ENCODE measurements around the gene MCUB.
"Not testable (repeated sequence)": the region's sequence is repeated elsewhere in the genome, so short reads cannot be mapped to it uniquely, and the experiment has no call there.

MCUB gene

DNA sequence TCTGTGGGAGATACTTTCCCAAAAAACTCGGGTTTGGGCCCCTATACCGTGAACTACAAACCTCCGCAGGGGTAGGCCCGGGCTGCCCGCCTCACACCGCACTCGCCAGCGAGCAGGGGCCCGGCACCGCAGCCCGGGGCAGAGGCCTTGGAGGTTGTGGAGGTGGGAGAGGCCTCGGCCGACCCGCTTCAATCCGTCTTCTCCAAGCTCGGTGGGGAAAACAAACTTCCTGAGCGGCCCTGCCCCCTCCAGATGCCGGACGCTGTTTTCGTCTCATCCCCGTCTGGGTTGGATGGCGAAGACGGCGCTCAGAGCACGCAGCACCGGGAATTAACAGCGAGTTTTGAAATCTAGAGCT is 442 bp upstream of the MCUB start:
- Histone ChIP-seq H3K9me3 (ENCODE audit: low read length) (no peaks in the 10 kb centered on the region), H3K36me3 (ENCODE audit: insufficient read depth, low read length) (no peaks in the 10 kb centered on the region), H3K4me1 (ENCODE audit: insufficient read depth, low read length) (peaks cover 18% of the 10 kb centered on the region), H3K27me3 (ENCODE audit: insufficient read depth, low read length) (no peaks in the 10 kb centered on the region), H3K4me3 (ENCODE audit: low read length) (peak overlapping the region; percentile 47), H2AFZ (ENCODE audit: low read depth, low read length) (peak overlapping the region; percentile 50)

DNA sequence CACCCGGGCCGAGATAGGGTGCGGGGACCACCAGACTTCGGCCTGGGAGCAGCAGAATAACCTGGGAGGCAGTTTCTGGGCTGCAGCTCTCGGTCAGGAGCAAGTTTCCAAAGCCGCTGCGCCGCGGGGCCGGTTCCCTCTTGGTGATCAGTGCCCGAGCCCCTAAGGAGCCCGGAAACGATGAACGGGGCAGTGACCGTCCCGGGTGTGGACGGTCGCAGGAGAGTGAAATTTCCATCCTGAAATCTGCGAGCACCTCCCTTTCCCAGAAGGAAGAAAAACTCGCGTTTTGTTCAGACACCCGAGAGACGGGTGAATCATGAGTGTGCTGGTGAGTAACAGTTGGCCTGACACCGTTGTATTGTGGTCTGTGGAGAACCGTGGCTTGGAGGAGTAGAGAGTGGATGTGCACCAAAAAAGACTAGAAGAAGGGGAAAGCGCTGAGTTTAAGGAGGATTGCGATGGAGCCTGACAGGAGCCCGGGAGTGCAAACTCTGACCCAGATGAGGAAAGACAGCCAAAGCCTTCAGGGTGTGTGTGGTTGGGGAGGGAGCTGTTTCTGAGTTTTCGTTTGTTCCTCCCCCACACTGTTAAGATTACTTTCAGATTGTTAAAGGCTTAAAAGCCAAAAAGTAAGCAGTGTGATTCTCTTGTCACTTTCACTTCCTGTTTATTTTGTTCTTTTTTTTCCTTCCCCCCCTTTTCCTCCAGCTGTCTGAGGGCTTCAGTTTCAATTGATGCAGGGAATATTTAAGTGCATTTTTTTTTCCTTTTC is 828 bp downstream of the MCUB start:
- Histone ChIP-seq H2AFZ (ENCODE audit: low read depth, low read length) (peak overlapping the region; percentile 50), H3K9me3 (ENCODE audit: low read length) (no peaks in the 10 kb centered on the region), H3K36me3 (ENCODE audit: insufficient read depth, low read length) (no peaks in the 10 kb centered on the region), H3K4me3 (ENCODE audit: low read length) (peak overlapping the region; percentile 47), H3K4me1 (ENCODE audit: insufficient read depth, low read length) (peaks cover 18% of the 10 kb centered on the region), H3K27me3 (ENCODE audit: insufficient read depth, low read length) (no peaks in the 10 kb centered on the region)

DNA sequence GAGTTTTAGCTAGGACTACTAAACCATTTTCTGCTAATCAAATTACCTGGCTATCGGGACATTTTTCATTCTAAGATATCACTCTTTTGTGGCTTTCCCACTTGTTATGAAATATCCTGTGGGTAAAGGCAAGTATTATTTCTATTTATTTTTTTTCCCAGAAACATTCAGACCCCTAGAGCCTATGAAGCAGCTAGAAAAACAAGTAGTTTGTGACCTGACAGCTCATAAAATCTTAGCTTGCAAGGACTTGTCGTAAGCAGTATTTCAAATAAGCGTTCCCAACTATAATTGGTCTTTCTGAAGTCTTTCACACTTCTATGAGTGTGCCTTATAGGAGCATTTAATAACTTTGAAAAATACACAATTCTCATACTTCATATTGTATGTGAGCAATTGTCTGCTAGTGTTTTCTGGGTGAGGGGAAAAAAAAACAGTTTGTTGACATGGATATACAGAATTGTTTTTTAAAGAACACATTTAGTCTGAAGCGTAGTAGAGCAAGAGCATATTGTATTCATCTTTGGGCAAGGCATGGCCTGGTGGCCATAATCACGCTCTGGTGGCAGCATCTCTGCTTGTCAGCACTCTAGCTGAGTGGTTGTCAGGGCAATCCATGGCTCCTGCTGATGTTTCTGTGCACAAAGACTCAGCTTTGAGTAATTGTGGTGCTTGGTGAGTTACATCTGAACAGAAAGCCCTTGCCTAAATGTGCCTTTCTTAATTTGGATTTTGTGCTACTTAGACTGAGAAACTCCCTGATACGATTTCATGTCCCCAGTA is 2.6 kb downstream of the MCUB start:
- H3K4me1 ChIP-seq (ENCODE audit: insufficient read depth, low read length) = peaks cover 18% of the 10 kb centered on the region
- H3K36me3 ChIP-seq (ENCODE audit: insufficient read depth, low read length) = no peaks in the 10 kb centered on the region
- no peaks in the 10 kb centered on the region for H3K9me3 ChIP-seq (ENCODE audit: low read length)
- no peak overlapping the region for H3K4me3 ChIP-seq (ENCODE audit: low read length)
- H2AFZ ChIP-seq (ENCODE audit: low read depth, low read length) = no peak overlapping the region
- H3K27me3 ChIP-seq (ENCODE audit: insufficient read depth, low read length) = no peaks in the 10 kb centered on the region

DNA sequence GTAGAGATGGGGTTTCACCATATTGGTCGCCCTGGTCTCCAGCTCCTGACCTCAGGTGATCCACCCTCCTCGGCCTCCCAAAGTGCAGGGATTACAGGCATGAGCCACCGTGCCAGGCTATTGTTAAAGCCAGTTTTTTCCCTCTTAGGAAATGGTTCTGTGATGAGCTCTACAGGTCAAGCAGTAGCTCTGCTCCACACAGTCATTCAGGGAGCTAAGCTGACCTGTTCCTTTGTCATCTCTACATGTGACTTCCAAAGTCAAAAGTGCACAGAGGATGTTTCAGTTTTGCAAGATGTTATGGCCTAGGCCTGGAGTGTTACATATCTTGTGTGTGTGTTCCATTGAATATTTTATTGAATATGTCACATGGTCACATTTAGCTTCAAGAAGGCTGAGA is 11.4 kb downstream of the MCUB start:
- H3K27me3 ChIP-seq (ENCODE audit: insufficient read depth, low read length) = no peaks in the 10 kb centered on the region
- no peaks in the 10 kb centered on the region for H3K4me1 ChIP-seq (ENCODE audit: insufficient read depth, low read length)
- H3K9me3 ChIP-seq (ENCODE audit: low read length) = peaks cover 2% of the 10 kb centered on the region
- no peak overlapping the region for H2AFZ ChIP-seq (ENCODE audit: low read depth, low read length)
- no peak overlapping the region for H3K4me3 ChIP-seq (ENCODE audit: low read length)
- no peaks in the 10 kb centered on the region for H3K36me3 ChIP-seq (ENCODE audit: insufficient read depth, low read length)

DNA sequence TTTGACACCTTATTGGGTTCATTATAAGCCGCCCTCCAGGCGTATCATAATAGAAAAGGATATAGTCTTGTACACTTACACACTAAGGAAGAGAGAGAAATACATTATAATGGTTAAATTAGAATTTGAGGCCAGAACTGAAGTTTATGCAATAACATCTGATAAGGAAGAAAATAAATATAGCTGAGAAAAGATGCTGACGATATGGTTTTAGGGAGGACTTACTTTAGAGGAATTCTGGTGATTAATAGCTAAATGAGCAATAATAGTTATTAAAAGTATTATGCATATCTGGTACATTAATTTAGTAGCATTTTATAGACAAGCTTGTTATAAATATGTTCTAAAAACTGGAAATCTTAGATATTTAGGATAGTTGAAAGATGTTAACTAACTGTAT is 12.1 kb downstream of the MCUB start:
- Histone ChIP-seq H3K9me3 (ENCODE audit: low read length) (peaks cover 2% of the 10 kb centered on the region), H3K36me3 (ENCODE audit: insufficient read depth, low read length) (no peaks in the 10 kb centered on the region), H3K4me3 (ENCODE audit: low read length) (no peak overlapping the region), H3K27me3 (ENCODE audit: insufficient read depth, low read length) (no peaks in the 10 kb centered on the region), H3K4me1 (ENCODE audit: insufficient read depth, low read length) (no peaks in the 10 kb centered on the region), H2AFZ (ENCODE audit: low read depth, low read length) (no peak overlapping the region)

DNA sequence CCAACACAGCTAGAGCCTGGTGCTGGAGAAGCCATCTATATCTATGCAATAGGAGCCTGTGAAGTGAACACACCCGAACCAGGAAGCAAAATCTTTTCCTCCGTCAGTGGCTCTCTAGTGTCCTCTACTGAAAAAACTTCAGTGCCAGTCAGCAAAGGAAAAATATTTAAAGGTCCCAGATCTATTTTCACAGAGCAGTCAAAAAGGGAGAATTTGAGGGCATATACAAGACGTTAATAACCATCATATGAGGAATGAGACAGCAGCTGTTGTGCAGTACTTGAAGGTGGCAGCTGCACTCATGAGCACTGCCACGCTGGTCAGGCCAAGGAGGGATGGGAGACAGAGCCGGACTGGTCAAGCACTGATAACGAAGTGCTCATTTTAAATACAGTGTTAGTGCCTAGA is 14.4 kb downstream of the MCUB start:
- Histone ChIP-seq H2AFZ (ENCODE audit: low read depth, low read length) (no peak overlapping the region), H3K27me3 (ENCODE audit: insufficient read depth, low read length) (no peaks in the 10 kb centered on the region), H3K36me3 (ENCODE audit: insufficient read depth, low read length) (peaks cover 2% of the 10 kb centered on the region), H3K4me1 (ENCODE audit: insufficient read depth, low read length) (no peaks in the 10 kb centered on the region), H3K9me3 (ENCODE audit: low read length) (peaks cover 2% of the 10 kb centered on the region), H3K4me3 (ENCODE audit: low read length) (no peak overlapping the region)

DNA sequence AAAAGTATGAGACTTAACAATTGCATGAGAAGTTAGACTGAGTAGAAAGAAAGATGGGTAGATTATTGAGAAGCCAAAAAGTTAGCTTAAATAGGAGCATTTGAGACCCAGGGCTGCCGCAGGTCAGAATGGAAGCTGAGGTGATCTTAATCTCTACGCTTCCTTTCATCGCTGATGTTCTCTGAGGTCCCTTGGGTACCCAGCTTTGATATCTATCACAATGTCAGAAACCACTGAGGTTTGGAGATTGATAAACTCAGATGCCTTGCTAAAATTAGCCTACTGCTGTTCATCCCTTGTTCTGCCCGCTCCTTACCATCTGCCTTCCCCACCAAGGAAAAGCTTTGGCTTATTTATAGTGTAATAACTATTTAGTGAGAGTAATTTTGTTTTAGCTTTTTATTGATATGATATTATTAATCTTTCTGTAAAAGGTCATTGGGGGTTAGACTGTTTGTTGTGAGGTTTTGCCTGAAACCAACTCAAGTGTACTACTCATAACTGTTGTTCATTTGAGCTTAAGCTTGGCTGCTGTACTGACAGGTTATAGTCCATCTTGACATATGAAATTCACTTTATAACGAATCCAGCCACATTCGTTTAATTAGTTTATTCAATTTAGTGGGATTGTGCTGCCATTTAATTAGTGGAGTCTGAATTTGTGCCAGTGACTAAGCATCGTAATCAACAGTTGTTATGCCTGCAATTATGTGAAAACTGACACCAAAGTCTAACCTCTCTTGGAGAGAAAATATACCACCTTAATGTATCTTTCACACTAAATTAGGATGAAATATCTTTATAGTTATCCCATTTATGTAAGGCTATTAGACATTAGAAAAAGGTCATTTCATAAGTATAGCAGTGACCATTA is 15.1 kb downstream of the MCUB start:
- H3K36me3 ChIP-seq (ENCODE audit: insufficient read depth, low read length) = peaks cover 2% of the 10 kb centered on the region
- no peak overlapping the region for H2AFZ ChIP-seq (ENCODE audit: low read depth, low read length)
- no peaks in the 10 kb centered on the region for H3K4me1 ChIP-seq (ENCODE audit: insufficient read depth, low read length)
- H3K27me3 ChIP-seq (ENCODE audit: insufficient read depth, low read length) = no peaks in the 10 kb centered on the region
- H3K9me3 ChIP-seq (ENCODE audit: low read length) = peaks cover 2% of the 10 kb centered on the region
- H3K4me3 ChIP-seq (ENCODE audit: low read length) = no peak overlapping the region

DNA sequence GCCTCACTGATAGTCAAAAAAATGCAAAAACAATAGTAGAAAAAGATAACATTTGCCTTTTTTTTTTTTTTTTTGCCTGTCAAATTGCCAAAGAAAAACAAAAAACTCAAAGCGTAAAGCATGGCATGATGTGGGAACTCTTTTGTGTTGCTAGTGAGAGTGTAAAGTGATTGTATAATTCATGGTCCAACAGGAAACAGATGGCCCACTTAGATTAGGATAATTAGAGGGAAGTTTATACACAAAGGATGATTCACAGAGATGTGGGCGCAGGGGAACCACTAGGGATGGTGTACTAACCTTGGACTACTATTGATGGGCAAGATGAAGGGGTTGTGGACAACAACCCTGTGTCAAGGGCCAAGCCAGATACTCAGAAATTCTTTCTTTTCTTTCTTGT is 16.4 kb downstream of the MCUB start:
- Histone ChIP-seq H3K27me3 (ENCODE audit: insufficient read depth, low read length) (no peaks in the 10 kb centered on the region), H3K9me3 (ENCODE audit: low read length) (peaks cover 2% of the 10 kb centered on the region), H2AFZ (ENCODE audit: low read depth, low read length) (no peak overlapping the region), H3K4me3 (ENCODE audit: low read length) (no peak overlapping the region), H3K36me3 (ENCODE audit: insufficient read depth, low read length) (peaks cover 2% of the 10 kb centered on the region), H3K4me1 (ENCODE audit: insufficient read depth, low read length) (no peaks in the 10 kb centered on the region)

DNA sequence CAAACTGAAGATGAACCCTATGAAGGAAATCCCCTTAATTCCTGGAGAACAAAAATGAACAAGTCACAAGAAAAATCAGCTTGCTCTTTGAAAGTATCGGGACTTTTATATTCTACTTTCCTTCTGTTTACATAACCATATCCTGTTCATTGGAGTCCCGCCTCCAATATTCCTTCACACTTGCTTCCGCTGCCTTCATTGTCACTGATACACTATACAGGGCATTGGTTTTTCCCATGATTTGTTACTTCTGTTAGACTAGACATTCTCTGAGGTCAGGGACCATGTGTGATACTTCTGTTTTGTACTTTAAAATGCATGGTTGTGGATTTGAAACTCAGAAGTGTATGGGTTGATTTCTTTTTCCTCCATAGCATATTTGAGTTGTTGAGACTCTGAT is 18.8 kb downstream of the MCUB start:
- H2AFZ ChIP-seq (ENCODE audit: low read depth, low read length) = no peak overlapping the region
- H3K4me1 ChIP-seq (ENCODE audit: insufficient read depth, low read length) = no peaks in the 10 kb centered on the region
- H3K36me3 ChIP-seq (ENCODE audit: insufficient read depth, low read length) = peaks cover 2% of the 10 kb centered on the region
- H3K27me3 ChIP-seq (ENCODE audit: insufficient read depth, low read length) = no peaks in the 10 kb centered on the region
- peaks cover 2% of the 10 kb centered on the region for H3K9me3 ChIP-seq (ENCODE audit: low read length)
- no peak overlapping the region for H3K4me3 ChIP-seq (ENCODE audit: low read length)

DNA sequence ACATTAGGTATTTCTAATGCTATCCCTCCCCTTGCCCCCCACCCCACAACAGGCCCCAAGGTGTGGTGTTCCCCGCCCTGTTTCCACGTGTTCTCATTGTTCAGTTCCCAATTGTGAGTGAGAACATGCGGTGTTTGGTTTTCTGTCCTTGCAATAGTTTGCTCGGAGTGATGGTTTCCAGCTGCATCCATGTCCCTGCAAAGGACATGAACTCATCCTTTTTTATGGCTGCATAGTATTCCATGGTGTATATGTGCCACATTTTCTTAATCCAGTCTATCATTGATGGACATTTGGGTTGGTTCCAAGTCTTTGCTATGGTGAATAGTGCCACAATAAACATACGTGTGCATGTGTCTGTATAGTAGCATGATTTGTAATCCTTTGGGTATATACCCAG is 20.0 kb downstream of the MCUB start:
- H3K4me3 ChIP-seq (ENCODE audit: low read length); H3K27me3 ChIP-seq (ENCODE audit: insufficient read depth, low read length); H2AFZ ChIP-seq (ENCODE audit: low read depth, low read length); H3K9me3 ChIP-seq (ENCODE audit: low read length); H3K4me1 ChIP-seq (ENCODE audit: insufficient read depth, low read length); H3K36me3 ChIP-seq (ENCODE audit: insufficient read depth, low read length): not testable (repeated sequence)

DNA sequence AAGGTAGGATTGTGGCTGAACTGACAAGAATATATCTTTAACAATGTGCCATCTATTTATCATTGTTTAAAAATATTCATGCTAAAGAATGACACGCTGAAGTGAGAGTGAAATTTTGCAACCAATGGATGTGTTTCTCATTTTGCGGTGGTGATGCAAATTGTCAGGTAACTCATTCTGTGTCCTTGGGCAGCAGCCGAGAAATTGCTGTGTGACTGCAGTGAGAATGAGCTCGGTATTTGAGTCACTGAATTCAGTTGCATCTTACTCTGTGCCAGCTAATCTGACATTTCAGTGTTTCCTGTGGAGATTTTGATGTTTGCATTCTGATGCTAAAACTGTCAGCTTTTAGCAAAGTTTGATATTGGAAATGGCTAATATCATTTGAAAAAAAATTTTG is 28.1 kb downstream of the MCUB start:
- H3K27me3 ChIP-seq (ENCODE audit: insufficient read depth, low read length) = no peaks in the 10 kb centered on the region
- H3K36me3 ChIP-seq (ENCODE audit: insufficient read depth, low read length) = no peaks in the 10 kb centered on the region

DNA sequence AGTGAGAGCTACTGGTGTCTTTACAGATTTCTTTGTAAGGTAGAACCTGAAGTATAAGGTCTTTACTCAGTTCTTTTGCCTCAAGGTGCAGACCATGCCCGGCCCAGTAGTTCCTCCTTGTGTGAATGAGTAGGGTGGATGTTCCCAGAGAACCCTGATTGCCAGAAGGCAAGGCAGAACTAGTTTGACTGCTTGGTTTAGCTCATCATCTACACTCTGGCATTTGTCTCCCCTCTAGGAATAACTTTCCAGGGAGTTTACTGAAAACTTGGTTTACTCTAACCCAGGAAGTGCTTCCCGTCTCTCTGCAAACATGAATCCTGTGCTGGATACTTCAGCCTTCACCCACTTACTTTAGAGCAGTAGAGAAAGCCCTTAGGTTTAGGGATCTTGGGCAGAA is 29.1 kb downstream of the MCUB start:
- Histone ChIP-seq H3K36me3 (ENCODE audit: insufficient read depth, low read length) (no peaks in the 10 kb centered on the region), H3K27me3 (ENCODE audit: insufficient read depth, low read length) (no peaks in the 10 kb centered on the region), H3K4me3 (ENCODE audit: low read length) (no peak overlapping the region), H2AFZ (ENCODE audit: low read depth, low read length) (no peak overlapping the region), H3K9me3 (ENCODE audit: low read length) (no peaks in the 10 kb centered on the region), H3K4me1 (ENCODE audit: insufficient read depth, low read length) (no peaks in the 10 kb centered on the region)

More for the DNA sequence above, 28.1 kb downstream of the MCUB start:
- Histone ChIP-seq H3K4me1 (ENCODE audit: insufficient read depth, low read length) (no peaks in the 10 kb centered on the region), H2AFZ (ENCODE audit: low read depth, low read length) (no peak overlapping the region), H3K9me3 (ENCODE audit: low read length) (no peaks in the 10 kb centered on the region), H3K4me3 (ENCODE audit: low read length) (no peak overlapping the region)

DNA sequence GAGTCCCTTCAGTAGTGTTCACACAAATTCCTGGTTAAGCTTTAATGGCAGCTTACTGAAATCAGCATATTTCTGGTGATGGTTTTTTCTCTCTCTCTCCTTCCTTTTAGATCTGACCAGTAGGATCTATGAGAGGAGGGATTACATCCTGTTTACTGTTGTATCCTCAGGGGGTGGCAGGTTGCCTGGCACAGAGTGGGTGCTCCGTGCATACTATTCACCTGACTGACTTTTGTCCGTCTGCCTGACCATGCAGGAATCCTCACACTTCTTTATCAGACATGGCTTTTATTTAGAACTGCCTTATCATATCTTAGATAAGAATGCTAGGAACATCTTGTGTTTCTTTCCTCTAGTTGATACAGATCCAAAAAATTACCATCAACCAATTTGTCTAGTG is 29.6 kb downstream of the MCUB start:
- Histone ChIP-seq H3K4me3 (ENCODE audit: low read length) (no peak overlapping the region), H3K9me3 (ENCODE audit: low read length) (no peaks in the 10 kb centered on the region), H3K36me3 (ENCODE audit: insufficient read depth, low read length) (no peaks in the 10 kb centered on the region), H3K27me3 (ENCODE audit: insufficient read depth, low read length) (no peaks in the 10 kb centered on the region), H2AFZ (ENCODE audit: low read depth, low read length) (no peak overlapping the region), H3K4me1 (ENCODE audit: insufficient read depth, low read length) (no peaks in the 10 kb centered on the region)
